GM19324 (cell line): ENCODE data around the gene KRTAP10-3.

Source experiments
- ATAC-seq: cut with Tn5 transposase; IDR thresholded peaks from one replicate; pipeline ENCODE4 v1.9.1; 2021; ENCODE audit warnings: mild to moderate bottlenecking, moderate library complexity; ENCODE audit not compliant: unreplicated experiment, low FRiP score

KRTAP10-3 gene

GRCh38 chr21:44520326-44521300, 38.0 kb downstream of the KRTAP10-3 start:
- ATAC-seq, result no peak

DNA sequence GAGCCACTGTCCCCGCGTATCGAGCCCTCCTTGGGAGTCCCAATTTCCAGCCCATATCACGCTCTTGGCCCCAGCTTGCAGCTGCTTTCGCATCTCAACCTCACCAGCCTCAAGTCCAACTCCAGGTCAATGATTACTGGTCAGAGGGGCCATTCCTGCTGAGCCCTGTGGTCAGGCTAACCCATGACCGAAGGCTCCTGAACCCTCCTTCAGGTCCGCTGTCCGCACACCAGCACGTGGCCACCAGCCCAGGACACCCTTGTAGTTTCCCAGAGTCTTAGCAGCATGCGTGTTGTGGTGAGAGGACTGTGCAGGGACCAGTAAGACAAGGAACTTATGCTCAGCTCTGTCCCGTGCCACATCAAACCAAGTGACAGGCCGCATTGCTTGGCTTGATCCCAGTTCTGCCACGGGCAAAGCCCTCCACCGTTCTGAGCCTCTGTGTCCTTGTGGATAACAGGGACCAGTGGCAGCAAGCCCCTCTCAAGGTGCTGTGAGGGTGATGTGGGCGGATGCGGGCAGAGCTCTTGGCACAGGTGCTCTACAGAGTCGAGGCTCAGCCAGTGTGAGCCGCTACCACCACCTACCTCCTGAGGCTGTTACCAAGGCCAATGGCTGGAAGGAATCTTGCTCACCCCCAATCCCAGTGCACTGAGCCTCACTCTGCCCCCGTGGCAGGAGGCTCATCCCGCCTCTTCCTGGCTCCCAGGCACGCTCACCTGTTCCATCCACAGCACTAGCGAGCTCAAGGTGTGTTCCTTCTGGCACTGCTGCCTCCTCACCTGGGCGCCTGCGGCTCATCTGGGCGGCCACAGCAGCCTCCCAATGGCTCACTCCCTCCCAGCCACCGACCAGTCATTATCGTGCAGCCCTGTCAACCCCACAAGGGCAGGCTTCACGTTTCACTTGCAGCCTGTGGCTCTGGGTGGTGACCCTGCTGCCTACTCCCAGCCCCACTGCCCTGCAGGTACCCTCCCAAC, 39.0 kb downstream of the KRTAP10-3 start:
- ATAC-seq, result no peak

GRCh38 chr21:44518686-44519085, 39.9 kb downstream of the KRTAP10-3 start:
- no peak for ATAC-seq

DNA sequence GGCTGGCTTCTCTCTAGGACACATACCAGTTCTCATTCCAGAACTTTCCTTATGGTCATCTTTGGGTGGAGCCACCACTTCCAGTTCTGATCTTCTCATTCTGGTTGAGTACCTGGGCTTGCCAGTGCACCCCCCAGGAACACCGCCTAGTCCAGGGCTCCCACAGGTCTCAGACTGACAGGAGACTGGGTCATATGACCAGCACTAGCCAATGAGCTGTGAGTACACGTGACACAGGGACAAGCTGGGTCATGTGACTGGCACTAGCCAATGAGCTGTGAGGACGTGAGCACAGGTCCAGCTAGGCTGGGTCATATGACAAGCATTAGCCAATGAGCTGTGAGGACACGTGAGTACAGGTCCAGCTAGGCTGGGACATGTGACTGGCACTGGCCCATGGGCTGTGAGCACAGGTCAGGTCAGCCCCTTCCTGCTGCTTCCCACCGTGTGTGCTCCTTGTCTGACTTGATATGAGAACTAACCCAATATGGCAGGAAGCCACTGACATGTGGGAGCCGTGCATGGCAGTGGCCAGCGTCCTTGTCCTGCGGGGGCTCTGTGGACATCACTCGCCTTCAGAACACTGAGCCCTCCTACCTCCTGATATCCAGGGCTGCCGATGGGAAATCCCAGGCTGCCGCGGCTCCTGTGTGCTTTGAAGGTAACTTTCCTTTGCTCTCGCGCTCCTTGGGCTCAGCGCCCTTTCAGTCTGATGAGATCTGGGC, 41.3 kb downstream of the KRTAP10-3 start:
- no peak for ATAC-seq

- no peak for ATAC-seq
Measured at GRCh38 chr21:44516828-44517174, 41.8 kb downstream of the KRTAP10-3 start.

DNA sequence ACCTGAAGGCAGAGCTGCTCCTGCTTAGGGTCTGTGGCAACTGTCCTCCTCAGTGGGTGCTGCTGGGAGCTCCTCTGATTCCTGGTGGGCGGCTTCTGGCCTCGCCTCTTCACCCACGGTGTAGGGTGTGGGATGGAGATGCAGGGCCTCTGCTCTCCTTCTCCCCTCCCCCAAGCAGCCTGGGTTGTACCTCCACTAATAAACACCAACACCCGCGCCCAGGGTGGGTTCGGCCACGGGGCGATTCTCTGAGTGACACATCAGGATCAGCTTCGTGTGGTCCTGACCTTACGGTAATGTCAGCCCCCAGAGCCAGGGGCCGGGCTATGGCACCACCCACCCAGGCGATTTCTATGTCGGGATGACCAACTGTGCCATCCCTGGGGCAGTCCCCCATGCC, 42.3 kb downstream of the KRTAP10-3 start:
- ATAC-seq, result no peak

DNA sequence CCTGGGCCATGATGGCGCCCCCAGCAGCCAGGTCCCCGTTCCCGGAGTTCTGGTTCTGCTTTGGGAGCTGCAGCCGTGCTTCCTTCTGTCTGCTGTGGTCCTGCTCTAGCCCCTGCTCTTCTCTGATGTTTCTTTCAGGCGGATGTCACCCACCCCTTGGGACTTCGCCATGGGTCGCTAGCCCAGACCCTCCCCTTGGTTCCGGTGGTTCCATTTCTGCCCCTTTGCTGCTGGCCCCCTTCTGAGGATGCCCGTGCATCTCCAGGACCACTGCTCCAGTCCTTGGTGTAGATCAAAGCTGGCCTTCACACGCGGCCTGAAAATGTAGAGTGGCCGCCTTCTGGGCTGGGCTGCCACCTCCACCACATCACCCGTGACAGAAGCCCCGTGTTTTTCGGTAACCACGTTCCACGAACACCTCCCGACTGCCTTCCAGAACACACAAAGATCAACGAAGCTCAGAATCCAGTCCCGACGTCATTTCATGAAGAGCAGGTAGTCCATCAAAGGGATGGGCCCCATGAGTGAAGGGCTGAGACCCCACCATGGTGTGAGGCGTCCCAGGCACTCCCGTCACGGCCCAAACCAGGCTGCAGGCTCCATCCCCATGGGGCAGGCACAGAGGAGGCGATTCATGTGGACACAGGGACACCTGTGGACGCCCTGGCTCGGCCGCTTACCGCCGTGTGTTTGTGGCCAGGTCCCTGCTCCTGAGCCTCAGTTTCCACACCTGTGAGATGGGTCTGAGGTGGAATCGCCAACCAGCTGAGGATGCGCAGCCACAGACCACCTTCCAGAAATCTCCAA, 43.0 kb downstream of the KRTAP10-3 start:
- ATAC-seq, result no peak

- no peak for ATAC-seq
Measured at GRCh38 chr21:44514746-44515358, 43.7 kb downstream of the KRTAP10-3 start.

DNA sequence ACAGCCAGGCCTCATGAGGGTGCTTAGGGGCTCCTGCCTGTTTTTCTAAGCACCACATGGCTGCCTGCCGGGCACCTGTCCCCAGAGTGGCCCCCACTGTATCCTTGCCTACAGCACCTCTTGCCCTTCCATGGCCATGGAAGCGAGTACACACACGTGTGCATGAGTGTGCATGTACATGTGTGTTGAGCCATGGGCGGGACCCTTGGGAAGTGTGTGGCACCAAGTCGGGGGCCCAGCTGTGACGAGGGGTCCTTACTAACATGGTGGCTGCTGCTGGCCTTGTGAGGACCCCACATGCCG, 44.4 kb downstream of the KRTAP10-3 start:
- ATAC-seq, result no peak

DNA sequence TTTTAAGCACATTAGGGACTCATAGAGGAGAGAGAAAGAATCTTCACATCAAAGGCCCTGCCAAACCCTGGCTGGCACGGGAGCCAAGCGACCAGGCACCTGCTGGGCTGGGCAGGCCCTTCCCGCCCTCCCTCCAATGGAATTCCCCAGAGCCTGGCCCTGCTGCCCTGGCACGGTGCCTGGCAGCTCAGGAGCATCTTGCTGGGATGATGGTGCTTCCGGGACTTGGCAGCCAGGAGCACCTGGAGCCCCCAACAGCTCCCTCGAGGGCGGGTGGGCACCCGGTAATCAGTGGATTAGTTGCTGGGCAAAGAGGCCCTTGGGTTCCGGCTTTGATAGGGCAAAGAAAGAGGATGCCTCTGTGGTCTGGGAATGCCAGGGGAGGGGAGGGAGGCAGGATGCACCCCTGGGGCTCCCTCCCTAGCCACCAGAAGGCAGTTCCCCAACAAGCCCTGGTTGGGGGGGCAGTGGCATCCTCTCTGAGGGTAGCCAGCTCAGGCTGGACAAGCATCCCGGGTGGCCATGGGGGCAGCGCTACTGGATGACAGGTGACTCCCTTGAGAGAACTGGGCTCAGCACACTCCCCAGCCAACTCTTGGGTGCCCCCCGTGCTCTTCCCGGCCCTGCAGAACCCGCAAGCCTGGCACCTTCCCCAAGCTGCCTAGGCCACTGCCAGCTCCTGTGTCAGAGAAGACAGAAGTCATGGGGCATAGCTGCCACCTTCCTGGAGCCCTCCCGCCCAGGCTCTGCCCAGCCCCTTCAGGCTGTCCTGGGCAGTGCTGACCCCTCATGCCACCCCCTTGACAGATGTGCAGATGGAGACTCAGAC, 45.0 kb downstream of the KRTAP10-3 start:
- no peak for ATAC-seq

DNA sequence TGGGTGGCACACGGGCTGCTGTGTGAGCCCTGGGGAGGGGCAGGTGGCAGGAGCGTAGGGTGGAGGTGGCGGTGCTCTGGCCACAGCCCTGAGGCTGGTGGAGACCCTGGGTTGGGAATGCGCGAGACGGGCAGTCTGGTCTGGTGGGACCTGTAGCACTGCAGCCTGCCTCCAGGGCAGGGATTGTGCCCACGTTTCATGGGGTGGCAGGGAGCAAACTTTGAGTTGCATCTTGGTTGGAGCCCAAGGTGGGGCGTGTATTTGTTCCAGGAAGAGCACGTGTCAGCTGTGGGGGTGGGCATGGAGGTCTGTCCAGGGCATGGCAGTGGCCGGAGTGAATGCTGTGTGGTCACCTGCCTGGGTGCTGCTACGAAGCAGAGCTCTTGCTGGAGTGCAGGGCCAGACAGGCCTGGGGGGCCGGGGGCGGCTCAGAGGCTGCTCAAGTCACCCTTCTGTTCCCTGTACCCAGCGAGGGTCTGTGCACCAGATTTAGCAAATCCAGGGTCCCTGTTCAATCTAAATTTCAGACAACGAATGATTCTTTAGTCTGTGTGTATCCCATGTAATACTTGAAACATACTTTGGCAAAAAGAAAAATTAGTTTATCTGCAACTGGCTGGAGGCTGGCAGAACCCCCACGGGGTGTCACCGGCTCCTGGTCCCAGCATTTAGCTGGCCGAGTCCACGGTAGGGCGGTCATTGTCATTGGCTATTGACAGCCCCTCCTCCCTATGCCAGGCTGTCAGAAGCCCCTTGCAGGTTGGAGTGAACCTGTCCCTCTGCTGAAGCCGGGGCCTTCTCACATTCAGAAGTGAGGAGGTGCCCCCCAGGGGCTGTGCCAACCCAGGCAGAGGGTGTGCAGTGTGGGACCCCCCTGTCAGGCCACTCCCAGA, 45.9 kb downstream of the KRTAP10-3 start:
- no peak for ATAC-seq

DNA sequence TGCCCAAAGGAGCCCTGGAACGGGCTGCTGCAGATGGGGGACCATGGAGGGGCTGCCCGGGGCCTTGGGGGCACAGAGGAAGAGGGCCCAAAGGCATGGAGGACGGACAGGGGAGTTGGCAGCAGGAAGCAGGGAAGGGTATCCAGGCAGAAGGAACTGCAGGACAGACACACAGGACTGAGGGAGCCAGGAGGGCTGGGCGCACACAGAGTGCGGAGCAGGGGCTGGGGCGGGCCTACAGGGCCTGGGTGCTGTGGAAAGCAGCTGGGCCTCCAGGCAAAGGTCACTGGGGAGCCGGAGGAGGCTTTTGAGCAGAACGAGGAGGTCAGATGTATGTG, 46.7 kb downstream of the KRTAP10-3 start:
- ATAC-seq, result no peak

- ATAC-seq, result no peak
Measured at GRCh38 chr21:44511219-44511937, 47.2 kb downstream of the KRTAP10-3 start.

DNA sequence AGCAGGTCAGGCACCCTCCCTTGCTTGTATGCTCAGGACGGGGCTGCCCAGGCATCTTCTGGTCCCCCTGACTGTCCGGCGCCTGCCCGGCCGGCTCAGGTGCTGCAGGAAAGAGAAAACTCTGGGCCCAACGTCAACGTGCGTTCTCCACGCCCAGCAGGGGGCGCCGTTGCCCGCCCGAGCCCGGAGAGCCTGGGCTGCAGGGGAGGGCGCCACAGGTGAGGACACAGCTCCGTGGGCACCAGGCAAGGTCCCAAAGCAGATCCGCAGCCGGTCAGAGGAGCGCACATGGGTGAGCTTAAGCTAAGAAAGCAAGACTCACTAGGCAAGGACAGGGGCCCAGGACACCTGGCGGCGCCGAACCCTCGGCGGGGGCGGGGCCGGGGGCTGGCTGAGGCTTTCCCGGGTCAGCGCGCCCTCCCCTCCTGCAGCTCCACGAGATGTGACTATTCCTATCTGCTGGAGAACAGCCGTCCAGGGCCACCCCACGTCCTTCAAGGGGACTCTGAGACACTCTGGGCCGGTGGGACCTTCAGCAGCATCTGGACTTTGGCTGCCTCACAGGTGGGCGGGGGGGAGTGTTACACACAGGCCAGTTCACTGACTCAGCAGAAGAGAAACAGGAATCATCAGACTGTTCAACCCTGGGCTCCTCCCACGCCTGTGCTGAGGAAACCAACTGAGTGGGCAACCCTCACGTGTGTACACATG, 47.9 kb downstream of the KRTAP10-3 start:
- no peak for ATAC-seq

DNA sequence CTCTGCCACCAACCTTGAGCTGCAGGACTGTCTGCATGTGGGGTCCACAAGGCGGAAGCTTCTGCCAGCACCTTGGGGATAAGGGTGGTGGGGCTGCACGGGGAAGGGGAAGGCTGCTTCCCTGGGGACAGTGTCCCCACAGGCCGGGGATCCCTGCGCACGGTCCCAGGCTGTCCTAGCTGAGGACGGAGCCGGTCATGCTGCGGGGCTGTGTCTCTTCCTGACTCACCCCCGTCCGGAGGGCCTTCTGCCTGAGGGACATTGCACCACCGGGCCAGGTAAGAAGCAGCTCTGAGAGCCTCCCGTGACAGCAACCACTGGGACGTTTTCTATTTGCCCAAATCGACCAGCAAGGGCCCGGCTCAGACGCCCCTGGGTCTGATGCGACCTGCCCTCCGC, 48.5 kb downstream of the KRTAP10-3 start:
- ATAC-seq, result no peak

- no peak for ATAC-seq
Measured at GRCh38 chr21:44509539-44509938, 49.1 kb downstream of the KRTAP10-3 start.
